Esophagus squamous epithelium (tissue), 5 donors: ENCODE data around the gene MAPRE2. TPM values are rescaled to one million over a fixed set of nuclear protein-coding genes. Genes with fewer than 3 reads are reported as not detected.

Source experiments
- DNase-seq: peaks from one replicate; lab custom pipeline; 2025; lab: John Stamatoyannopoulos, UW
- H3K27ac ChIP-seq, 4 donors: fragments of 200-600 bp; sonication (generic); one replicate each; pipeline ENCODE4 v1.5.1; 2016 to 2019; ENCODE audit warnings: mild to moderate bottlenecking in 1 of 4
- H3K27me3 ChIP-seq, 4 donors: fragments of 200-600 bp; sonication (generic); 1 replicate in 3 of 4; 2 replicates in 1 of 4; pipeline versions ENCODE4 v1.5.1 to v1.6.0; 2017 to 2021; ENCODE audit warnings: antibody characterized with exemption in 1 of 4
- H3K36me3 ChIP-seq, 3 donors: fragments of 200-600 bp; sonication (generic); one replicate each; pipeline ENCODE4 v1.5.1; 2016 to 2019
- H3K4me1 ChIP-seq, 3 donors: fragments of 200-600 bp; sonication (generic); one replicate each; pipeline ENCODE4 v1.5.1; 2017 to 2019
- H3K4me3 ChIP-seq, 4 donors: fragments of 200-600 bp; sonication (generic); 1 replicate in 3 of 4; 2 replicates in 1 of 4; pipeline ENCODE4 v1.5.1; 2016 to 2019; ENCODE audit warnings: mild to moderate bottlenecking in 2 of 4, moderate library complexity in 1 of 4
- H3K9me3 ChIP-seq, 3 donors: fragments of 200-600 bp; sonication (generic); one replicate each; pipeline ENCODE4 v1.5.1; 2016 to 2019
- POLR2A ChIP-seq, 4 donors: fragments of 450-650 bp; IDR thresholded peaks; one replicate each; pipeline ENCODE4 v1.6.1; 2017; ENCODE audit warnings: antibody characterized with exemption in 4 of 4, mild to moderate bottlenecking in 4 of 4, moderate library complexity in 3 of 4
- WGBS, 2 donors: methylation state at CpG; one replicate each; pipeline ENCODE4 v1.1.5; 2018; 5-methylcytosine and 5-hydroxymethylcytosine counted together
- intact Hi-C: fragments of 100-400 bp; cut with DNase I; formaldehyde crosslinking; loops from one replicate; pipeline ENCODE4 v1.15.0; 2022
- total RNA-seq, 4 donors: library from RNA; depleted of rRNA; stranded (reverse); fragments of >200 nt; gene quantifications; one replicate each; pipeline ENCODE4 v1.1.0, GENCODE V29; 2016
- TF ChIP-seq, protein P1 (sequence below), 6 experiments: fragments of 450-650 bp in 4 of 6; fragments of 200-600 bp in 2 of 6; sonication (generic) in 2 of 6; IDR thresholded peaks; one replicate each; pipeline ENCODE4 v1.5.1; 2016 to 2019; ENCODE audit warnings: antibody characterized with exemption in 6 of 6, mild to moderate bottlenecking in 4 of 6, moderate library complexity in 4 of 6
- donor health status: DM: yes; HTN: yes; CAD: no.

The MAPRE2 gene
- total RNA-seq, 4 donors from 2014 or later = 1.5 to 9.0 (median 5.0) TPM

DNA sequence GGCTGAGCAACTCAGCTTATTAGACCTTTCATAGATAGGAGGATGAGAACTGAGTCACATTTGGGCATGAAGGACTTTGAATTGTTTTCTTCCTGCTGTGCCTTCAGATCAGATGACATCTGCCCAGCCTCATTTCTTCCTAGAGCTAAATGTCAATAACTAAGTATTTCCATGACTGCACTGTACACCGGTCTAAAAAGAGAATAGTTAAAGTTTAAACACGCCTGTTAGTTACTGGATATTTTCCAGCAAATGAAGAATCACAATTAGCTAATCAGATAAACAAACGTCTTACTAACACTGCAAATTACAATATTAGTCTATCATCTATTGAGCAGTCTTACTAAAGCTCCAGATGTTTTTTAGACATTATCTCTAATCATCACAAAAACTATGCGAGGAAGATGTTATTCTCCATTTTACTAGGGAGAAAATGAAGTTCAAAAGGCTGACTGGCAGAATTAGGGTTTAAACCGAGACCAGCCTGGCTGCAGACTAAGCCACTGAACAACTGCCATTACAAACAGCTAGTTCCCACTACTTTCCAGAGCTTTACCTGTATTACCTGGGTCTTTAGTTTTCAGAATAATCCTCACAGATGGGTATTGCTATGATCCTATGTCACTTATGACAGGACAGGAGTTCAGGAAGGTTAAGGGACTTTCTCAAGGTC is 130.2 kb downstream of the MAPRE2 start:
- no peak for DNase-seq
- no peaks in the 10 kb centered on the region for H3K9me3 ChIP-seq
- 24 to 34% methylated on average over 5 of the region's 5 CpGs for WGBS, 2 donors
- no peaks in the 10 kb centered on the region for H3K27me3 ChIP-seq
- peak overlapping the region in 1 of 4 donors; percentile 13 for H3K27ac ChIP-seq
- no peaks in the 10 kb centered on the region for H3K36me3 ChIP-seq
- intact Hi-C loops = no loop called here
- TF ChIP-seq, protein P1, sequence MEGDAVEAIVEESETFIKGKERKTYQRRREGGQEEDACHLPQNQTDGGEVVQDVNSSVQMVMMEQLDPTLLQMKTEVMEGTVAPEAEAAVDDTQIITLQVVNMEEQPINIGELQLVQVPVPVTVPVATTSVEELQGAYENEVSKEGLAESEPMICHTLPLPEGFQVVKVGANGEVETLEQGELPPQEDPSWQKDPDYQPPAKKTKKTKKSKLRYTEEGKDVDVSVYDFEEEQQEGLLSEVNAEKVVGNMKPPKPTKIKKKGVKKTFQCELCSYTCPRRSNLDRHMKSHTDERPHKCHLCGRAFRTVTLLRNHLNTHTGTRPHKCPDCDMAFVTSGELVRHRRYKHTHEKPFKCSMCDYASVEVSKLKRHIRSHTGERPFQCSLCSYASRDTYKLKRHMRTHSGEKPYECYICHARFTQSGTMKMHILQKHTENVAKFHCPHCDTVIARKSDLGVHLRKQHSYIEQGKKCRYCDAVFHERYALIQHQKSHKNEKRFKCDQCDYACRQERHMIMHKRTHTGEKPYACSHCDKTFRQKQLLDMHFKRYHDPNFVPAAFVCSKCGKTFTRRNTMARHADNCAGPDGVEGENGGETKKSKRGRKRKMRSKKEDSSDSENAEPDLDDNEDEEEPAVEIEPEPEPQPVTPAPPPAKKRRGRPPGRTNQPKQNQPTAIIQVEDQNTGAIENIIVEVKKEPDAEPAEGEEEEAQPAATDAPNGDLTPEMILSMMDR (IDR thresholded peaks at IDR 0.05) = no peak
- TF ChIP-seq POLR2A (IDR thresholded peaks at IDR 0.05) = no peak
- no peak overlapping the region for H3K4me3 ChIP-seq
- H3K4me1 ChIP-seq = no peaks in the 10 kb centered on the region

DNA sequence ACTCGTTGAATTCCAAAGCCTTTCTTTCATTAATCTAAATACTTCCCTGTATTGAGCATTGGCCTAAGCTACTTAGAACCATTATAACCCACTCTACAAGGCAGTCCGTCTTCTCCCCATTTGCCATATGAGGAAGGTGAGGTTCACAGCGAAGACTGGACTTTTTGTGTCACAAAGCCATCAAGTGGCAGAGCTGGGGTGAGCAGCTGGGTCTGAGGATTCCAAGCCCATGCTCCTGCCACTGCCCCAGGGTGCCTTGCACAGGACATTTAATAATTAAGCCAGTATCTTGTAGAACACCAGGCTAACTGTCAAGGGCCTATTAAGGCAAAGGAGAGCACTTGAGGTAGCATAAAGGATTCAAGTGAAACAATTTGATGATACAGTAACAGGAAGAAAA is 130.8 kb downstream of the MAPRE2 start:
- Histone ChIP-seq H3K27ac (no peak overlapping the region), H3K4me1 (no peaks in the 10 kb centered on the region), H3K27me3 (no peaks in the 10 kb centered on the region), H3K36me3 (no peaks in the 10 kb centered on the region), H3K4me3 (no peak overlapping the region), H3K9me3 (no peaks in the 10 kb centered on the region)
- DNase-seq = no peak
- TF ChIP-seq, protein P1 (IDR thresholded peaks at IDR 0.05) = no peak
- WGBS, 2 donors = 81 to 96% methylated on average over 3 of the region's 3 CpGs
- intact Hi-C loops = no loop called here

DNA sequence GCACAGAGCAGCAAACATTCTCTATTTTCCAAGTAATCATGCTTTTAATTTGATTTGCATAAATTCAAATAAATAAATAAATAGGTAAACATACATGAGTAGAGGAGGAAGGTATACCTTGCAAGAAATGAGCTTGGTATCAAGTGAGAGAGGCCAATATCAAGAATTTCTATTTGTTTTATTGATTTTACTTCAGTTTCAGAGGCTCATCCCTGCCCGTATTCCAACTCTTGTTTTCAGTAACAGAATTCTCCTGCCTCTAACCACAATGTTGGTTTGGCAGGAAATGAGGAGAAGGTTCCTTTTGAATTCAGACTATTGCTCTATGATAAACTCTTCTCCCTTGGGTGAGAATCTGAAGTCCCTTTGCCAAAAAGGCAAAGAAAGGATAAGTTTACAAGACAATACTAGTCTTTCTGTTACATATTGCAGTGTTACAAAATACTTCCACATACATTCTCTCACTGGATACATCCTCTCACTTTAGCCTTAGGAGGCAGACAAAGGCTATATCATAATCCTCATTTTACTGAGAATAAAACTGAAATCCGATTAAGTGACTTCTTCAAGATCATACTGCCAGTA is 131.3 kb downstream of the MAPRE2 start:
- Histone ChIP-seq H3K36me3 (no peaks in the 10 kb centered on the region), H3K4me3 (no peak overlapping the region), H3K4me1 (no peaks in the 10 kb centered on the region), H3K9me3 (no peaks in the 10 kb centered on the region), H3K27me3 (no peaks in the 10 kb centered on the region), H3K27ac (no peak overlapping the region)
- DNase-seq = no peak
- intact Hi-C loops = no loop called here
- TF ChIP-seq POLR2A (IDR thresholded peaks at IDR 0.05) = no peak
- TF ChIP-seq, protein P1 (IDR thresholded peaks at IDR 0.05) = no peak
- WGBS, 2 donors = 54 to 75% methylated on average over 2 of the region's 2 CpGs

DNA sequence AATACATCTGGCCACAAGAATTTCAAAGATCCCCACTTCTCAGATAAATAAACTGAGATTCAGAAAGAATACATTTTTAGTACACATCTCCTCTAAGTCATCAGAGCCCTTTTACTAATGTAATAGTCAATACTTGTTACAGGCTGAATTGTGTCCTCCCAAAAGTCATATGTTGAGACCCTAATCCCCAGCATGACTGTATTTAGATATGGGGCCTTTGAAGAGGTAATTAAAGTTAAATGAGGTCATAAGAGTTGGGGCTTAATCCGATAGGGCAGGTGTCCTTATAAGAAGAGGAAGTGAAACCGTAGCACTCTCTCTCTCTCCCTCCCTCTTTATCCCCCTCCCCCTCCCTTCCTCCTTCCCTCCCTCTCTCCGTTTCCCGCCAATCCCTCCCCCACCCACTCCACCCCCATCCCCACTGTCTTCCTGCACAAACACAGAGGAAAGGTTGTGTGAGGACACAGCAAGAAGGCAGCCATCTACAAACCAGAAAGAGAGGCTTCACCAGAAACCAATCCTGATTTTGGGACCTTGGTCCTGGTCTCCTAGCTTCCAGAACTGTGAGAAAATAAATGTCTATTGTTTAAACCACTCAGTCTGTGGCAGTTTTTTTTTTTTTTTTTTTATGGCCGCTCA is 133.0 kb downstream of the MAPRE2 start:
- no peak for TF ChIP-seq POLR2A (IDR thresholded peaks at IDR 0.05)
- TF ChIP-seq, protein P1 (IDR thresholded peaks at IDR 0.05) = no peak
- no peak for DNase-seq

DNA sequence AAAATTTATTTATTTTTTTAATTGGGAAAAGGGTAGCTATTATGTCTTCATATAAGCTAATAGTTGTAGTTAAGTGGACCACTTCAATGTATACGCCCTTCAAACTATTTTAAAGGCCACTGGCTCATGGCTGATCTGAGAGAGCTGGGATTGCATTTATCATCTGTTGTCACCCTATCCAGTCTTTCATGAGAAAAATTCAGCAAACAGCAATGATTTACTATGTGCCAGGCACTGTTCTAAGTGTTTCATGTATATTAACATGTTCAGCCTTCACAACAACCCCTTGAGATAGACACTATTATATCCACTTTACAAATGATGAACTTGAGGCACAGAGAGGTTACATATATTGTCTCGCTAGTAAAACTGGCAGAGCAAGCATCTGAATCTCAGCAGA is 133.5 kb downstream of the MAPRE2 start:
- H3K36me3 ChIP-seq = no peaks in the 10 kb centered on the region
- H3K27ac ChIP-seq = no peak overlapping the region
- H3K4me3 ChIP-seq = no peak overlapping the region
- no peaks in the 10 kb centered on the region for H3K9me3 ChIP-seq
- 88% methylated on average over 2 of the region's 2 CpGs for WGBS, 2 donors
- no peak for TF ChIP-seq POLR2A (IDR thresholded peaks at IDR 0.05)
- no peaks in the 10 kb centered on the region for H3K4me1 ChIP-seq
- intact Hi-C loops = no loop called here
- no peaks in the 10 kb centered on the region for H3K27me3 ChIP-seq
- no peak for DNase-seq

More for the DNA sequence above, 133.0 kb downstream of the MAPRE2 start:
- H3K4me1 ChIP-seq = no peaks in the 10 kb centered on the region
- no peaks in the 10 kb centered on the region for H3K36me3 ChIP-seq
- WGBS, 2 donors = 31 to 42% methylated on average over 3 to 5 of the region's 5 CpGs
- no peak overlapping the region for H3K27ac ChIP-seq
- no peaks in the 10 kb centered on the region for H3K9me3 ChIP-seq
- intact Hi-C loops = no loop called here
- H3K27me3 ChIP-seq = no peaks in the 10 kb centered on the region
- H3K4me3 ChIP-seq = no peak overlapping the region
